Ascending aorta (tissue), 2 donors: ENCODE results near the gene PAK3. TPM values are rescaled to one million over a fixed set of nuclear protein-coding genes. Genes with fewer than 3 reads are reported as not detected.

Experiments used
- DNase-seq, 2 donors: peaks; one replicate each; pipeline ENCODE4 v3.0.0-alpha.2; 2019; ENCODE audit warnings: low spot score in 2 of 2
- H3K27ac ChIP-seq, 2 donors: fragments of 200-600 bp; sonication (generic); one replicate each; pipeline ENCODE4 v1.5.1; 2016 to 2017; ENCODE audit warnings: mild to moderate bottlenecking in 1 of 2
- H3K27me3 ChIP-seq: fragments of 200-600 bp; sonication (generic); one replicate; pipeline ENCODE4 v1.5.1; 2017
- H3K36me3 ChIP-seq, 2 donors: fragments of 200-600 bp; sonication (generic); one replicate each; pipeline ENCODE4 v1.5.1; 2016
- H3K4me1 ChIP-seq, 2 donors: fragments of 200-600 bp; sonication (generic); one replicate each; pipeline ENCODE4 v1.5.1; 2016 to 2017; ENCODE audit warnings: mild to moderate bottlenecking in 1 of 2
- H3K4me3 ChIP-seq, 2 donors: fragments of 200-600 bp; sonication (generic); one replicate each; pipeline ENCODE4 v1.5.1; 2016 to 2017; ENCODE audit warnings: mild to moderate bottlenecking in 1 of 2
- H3K9me3 ChIP-seq, 2 donors: fragments of 200-600 bp; sonication (generic); one replicate each; pipeline ENCODE4 v1.5.1; 2016
- CTCF ChIP-seq, 3 experiments: fragments of 200-600 bp in 2 of 3; fragments of 450-650 bp in 1 of 3; sonication (generic) in 2 of 3; IDR thresholded peaks; one replicate each; pipeline ENCODE4 v1.5.1; 2016 to 2019; ENCODE audit warnings: antibody characterized with exemption in 3 of 3, mild to moderate bottlenecking in 1 of 3, moderate library complexity in 1 of 3
- intact Hi-C: fragments of 100-400 bp; cut with DNase I; formaldehyde crosslinking; loops from one replicate; pipeline ENCODE4 v1.15.1; 2023
- total RNA-seq: library from RNA; depleted of rRNA; stranded (reverse); fragments of >200 nt; gene quantifications from one replicate; pipeline ENCODE4 v1.1.0, GENCODE V29; 2016

The PAK3 gene
- total RNA-seq, 1 donor from 2014 or later, result 0.64 TPM

DNA sequence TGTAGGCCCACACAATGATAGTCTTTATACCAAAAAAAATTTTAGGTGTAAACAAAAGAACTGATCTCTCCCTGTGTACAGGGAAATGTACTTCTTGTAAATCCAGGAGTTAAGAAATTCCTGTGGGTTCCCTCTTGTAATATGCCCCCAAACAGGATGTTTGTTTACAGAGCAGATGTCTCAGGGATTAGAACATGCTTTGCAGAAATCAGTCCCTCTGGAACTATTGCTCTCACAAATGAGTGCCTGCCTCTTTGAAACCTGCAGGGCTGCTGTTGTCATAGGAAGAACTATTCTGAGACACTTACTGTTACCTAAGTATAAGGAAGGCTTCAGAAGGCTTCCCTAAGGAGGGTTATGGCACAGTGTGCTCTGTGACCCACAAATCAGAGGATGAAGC, 35.6 kb downstream of the PAK3 start:
- TF ChIP-seq CTCF (IDR thresholded peaks at IDR 0.05), result no peak
- H3K9me3 ChIP-seq, result no peaks in the 10 kb centered on the region
- intact Hi-C loops, result no loop called here
- H3K36me3 ChIP-seq, result no peaks in the 10 kb centered on the region
- no peak overlapping the region for H3K27ac ChIP-seq
- no peak for DNase-seq
- no peak overlapping the region for H3K4me3 ChIP-seq
- no peaks in the 10 kb centered on the region for H3K4me1 ChIP-seq
- no peaks in the 10 kb centered on the region for H3K27me3 ChIP-seq

DNA sequence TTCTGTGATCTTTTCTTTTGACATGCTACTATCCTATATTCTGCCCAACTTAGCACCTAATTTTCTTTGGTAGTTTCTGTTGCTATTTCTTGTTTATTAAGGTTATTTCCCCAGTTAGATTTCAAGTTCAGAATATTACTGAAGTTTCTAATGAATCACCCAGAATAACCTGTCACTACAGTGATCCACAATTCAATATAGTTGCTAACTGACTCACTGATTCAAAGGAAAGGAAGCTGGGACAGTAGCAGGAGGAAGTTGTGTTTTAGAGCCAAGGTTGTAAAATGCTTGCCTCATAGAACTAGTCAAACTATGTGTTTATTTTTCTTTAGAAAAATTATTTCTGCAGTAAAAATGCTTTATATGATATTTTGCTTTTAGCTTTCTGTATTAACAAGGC, 37.4 kb downstream of the PAK3 start:
- Histone ChIP-seq H3K4me1 (no peaks in the 10 kb centered on the region), H3K36me3 (no peaks in the 10 kb centered on the region), H3K27ac (no peak overlapping the region), H3K4me3 (no peak overlapping the region), H3K27me3 (no peaks in the 10 kb centered on the region), H3K9me3 (no peaks in the 10 kb centered on the region)
- TF ChIP-seq CTCF (IDR thresholded peaks at IDR 0.05), result no peak
- intact Hi-C loops, result no loop called here
- DNase-seq, result no peak

GRCh38 chrX:111145878-111146277, 49.9 kb downstream of the PAK3 start:
- H3K9me3 ChIP-seq, result no peaks in the 10 kb centered on the region

GRCh38 chrX:111151764-111152163, 55.8 kb downstream of the PAK3 start:
- H3K4me1 ChIP-seq, result no peaks in the 10 kb centered on the region
- H3K27ac ChIP-seq, result no peak overlapping the region
- intact Hi-C loops, result no loop called here
- no peak for DNase-seq
- H3K27me3 ChIP-seq, result no peaks in the 10 kb centered on the region
- H3K36me3 ChIP-seq, result no peaks in the 10 kb centered on the region
- no peaks in the 10 kb centered on the region for H3K9me3 ChIP-seq
- no peak overlapping the region for H3K4me3 ChIP-seq
- no peak for TF ChIP-seq CTCF (IDR thresholded peaks at IDR 0.05)

More at GRCh38 chrX:111145878-111146277, 49.9 kb downstream of the PAK3 start:
- H3K27ac ChIP-seq, result no peak overlapping the region
- TF ChIP-seq CTCF (IDR thresholded peaks at IDR 0.05), result no peak
- DNase-seq, result no peak
- intact Hi-C loops, result no loop called here
- H3K4me3 ChIP-seq, result no peak overlapping the region
- H3K36me3 ChIP-seq, result no peaks in the 10 kb centered on the region
- H3K27me3 ChIP-seq, result no peaks in the 10 kb centered on the region
- H3K4me1 ChIP-seq, result no peaks in the 10 kb centered on the region

DNA sequence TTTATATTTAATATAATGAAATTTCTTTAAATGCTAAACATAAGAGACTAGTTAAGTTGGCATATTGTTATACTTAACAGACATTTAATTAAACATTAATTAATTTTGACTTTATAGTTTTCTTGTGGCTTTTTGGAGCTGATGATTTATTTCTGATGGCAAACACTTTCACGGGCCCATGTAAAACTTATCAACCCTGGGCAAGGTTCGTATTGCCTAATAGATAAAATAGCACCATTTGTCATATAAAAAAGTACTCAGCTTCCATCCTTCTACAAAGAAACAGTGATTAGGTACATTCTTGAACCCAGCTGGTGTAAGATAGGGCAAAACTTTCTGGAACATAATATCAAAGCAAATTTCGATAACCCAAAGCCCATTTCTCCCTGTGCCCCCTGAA, 63.2 kb downstream of the PAK3 start:
- no peak overlapping the region for H3K27ac ChIP-seq
- DNase-seq, result no peak
- no peaks in the 10 kb centered on the region for H3K27me3 ChIP-seq
- no peaks in the 10 kb centered on the region for H3K4me1 ChIP-seq
- TF ChIP-seq CTCF (IDR thresholded peaks at IDR 0.05), result no peak
- no peak overlapping the region for H3K4me3 ChIP-seq
- no peaks in the 10 kb centered on the region for H3K9me3 ChIP-seq
- no peaks in the 10 kb centered on the region for H3K36me3 ChIP-seq
- intact Hi-C loops, result no loop called here

DNA sequence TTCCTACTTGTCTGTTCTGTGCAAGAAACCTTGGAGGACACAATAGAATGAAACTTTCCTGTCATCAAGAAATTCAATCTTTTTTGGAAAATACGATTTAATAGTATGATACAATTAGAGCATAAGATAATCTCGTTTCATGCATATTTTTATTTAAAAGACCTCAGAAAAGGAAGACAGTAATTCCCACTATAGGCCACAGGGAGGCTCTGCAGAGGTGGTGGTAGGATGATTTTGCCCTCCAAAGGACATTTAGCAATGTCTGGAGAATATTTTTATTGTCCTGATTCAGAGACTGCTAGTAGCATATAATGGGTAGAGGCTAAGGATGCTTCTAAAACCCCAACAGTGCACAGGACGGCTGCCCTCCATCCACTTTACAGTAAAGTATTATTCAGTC, 68.7 kb downstream of the PAK3 start:
- intact Hi-C loops, result loop anchor here (10.0 kb wide), 2 partner anchors 80 to 280 kb away; no protein-coding TSS in a partner anchor

More for the DNA sequence above, 68.7 kb downstream of the PAK3 start:
- Histone ChIP-seq H3K4me3 (no peak overlapping the region), H3K27ac (no peak overlapping the region), H3K9me3 (no peaks in the 10 kb centered on the region), H3K4me1 (no peaks in the 10 kb centered on the region), H3K27me3 (no peaks in the 10 kb centered on the region), H3K36me3 (no peaks in the 10 kb centered on the region)
- peak; percentile 13 to 36 (median 27) for TF ChIP-seq CTCF (IDR thresholded peaks at IDR 0.05)
- no peak for DNase-seq
